ENCODE data around the gene PARD6B. TPM values are rescaled to one million over a fixed set of nuclear protein-coding genes. Genes with fewer than 3 reads are reported as not detected.

The PARD6B gene
- total RNA-seq, 2 donors from 2014 or later, result 8.3 to 14.4 TPM

DNA sequence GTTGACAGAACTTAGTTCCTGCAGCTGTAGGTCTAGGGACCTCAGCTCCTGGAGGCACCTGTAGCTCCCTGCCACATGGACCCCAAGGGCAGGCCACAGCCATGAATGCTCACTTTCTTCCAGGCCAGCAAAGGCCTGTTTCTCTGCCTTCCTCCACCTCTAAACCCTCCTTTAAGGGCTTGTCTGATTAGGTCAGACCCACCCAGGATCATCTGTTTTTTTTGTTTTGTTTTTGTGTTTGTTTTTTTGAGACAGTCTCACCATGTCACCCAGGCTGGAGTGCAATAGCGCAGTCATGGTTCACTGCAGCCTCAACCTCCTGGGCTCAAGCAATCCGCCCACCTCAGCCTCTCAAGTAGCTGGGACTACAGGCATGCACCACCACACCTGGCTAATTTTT is 52.0 kb downstream of the PARD6B start:
- Histone ChIP-seq H3K36me3 (no peaks in the 10 kb centered on the region), H3K4me1 (replicated peaks) (no peaks in the 10 kb centered on the region), H3K27me3 (replicated peaks; ENCODE audit: insufficient read depth) (no peaks in the 10 kb centered on the region), H3K9me3 (no peaks in the 10 kb centered on the region), H3K4me3 (no peak overlapping the region), H3K27ac (no peak overlapping the region)
- no peak for DNase-seq (ENCODE audit: low spot score)
- intact Hi-C loops (cut with DNase I), result no loop called here
- WGBS, result 91% methylated on average over 2 of the region's 2 CpGs
- TF ChIP-seq POLR2AphosphoS5 (IDR thresholded peaks at IDR 0.05) (no peak), CTCF (IDR thresholded peaks at IDR 0.05) (no peak), POLR2A (IDR thresholded peaks at IDR 0.05) (no peak)

DNA sequence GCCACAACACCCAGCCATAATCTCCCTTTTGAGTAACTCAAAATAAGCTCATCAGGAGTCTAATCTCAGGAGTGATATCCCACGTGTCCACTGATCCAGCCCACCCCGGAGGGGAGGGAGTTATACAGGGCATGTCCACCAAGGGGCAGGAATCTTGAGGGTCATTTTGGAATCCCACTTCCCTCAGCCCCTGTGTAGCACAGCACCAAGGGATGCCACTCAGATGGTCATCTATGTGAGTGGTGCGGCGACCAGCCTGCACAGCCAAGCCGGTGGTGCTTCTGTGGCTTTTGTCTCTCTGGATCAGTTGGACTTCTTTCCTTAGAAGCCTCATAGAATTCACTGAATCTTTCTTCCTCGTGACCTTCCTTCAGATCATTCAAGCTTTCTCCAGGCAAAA is 52.5 kb downstream of the PARD6B start:
- 93% methylated on average over 6 of the region's 6 CpGs for WGBS
- Histone ChIP-seq H3K9me3 (no peaks in the 10 kb centered on the region), H3K36me3 (no peaks in the 10 kb centered on the region), H3K27me3 (replicated peaks; ENCODE audit: insufficient read depth) (no peaks in the 10 kb centered on the region), H3K4me1 (replicated peaks) (no peaks in the 10 kb centered on the region), H3K27ac (no peak overlapping the region), H3K4me3 (no peak overlapping the region)
- intact Hi-C loops (cut with DNase I), result no loop called here
- no peak for DNase-seq (ENCODE audit: low spot score)
- TF ChIP-seq CTCF (IDR thresholded peaks at IDR 0.05) (no peak), POLR2A (IDR thresholded peaks at IDR 0.05) (no peak), POLR2AphosphoS5 (IDR thresholded peaks at IDR 0.05) (no peak)

- DNase-seq (ENCODE audit: low spot score), result no peak
- H3K27me3 ChIP-seq (replicated peaks; ENCODE audit: insufficient read depth), result no peaks in the 10 kb centered on the region
- H3K27ac ChIP-seq, result no peak overlapping the region
- no peaks in the 10 kb centered on the region for H3K4me1 ChIP-seq (replicated peaks)
- no peak overlapping the region for H3K4me3 ChIP-seq
- intact Hi-C loops (cut with DNase I), result no loop called here
- TF ChIP-seq CTCF (IDR thresholded peaks at IDR 0.05), result no peak
- TF ChIP-seq POLR2AphosphoS5 (IDR thresholded peaks at IDR 0.05), result no peak
- TF ChIP-seq POLR2A (IDR thresholded peaks at IDR 0.05), result no peak
- H3K9me3 ChIP-seq, result no peaks in the 10 kb centered on the region
- WGBS, result 79% methylated on average over 4 of the region's 4 CpGs
- no peaks in the 10 kb centered on the region for H3K36me3 ChIP-seq
Observed at GRCh38 chr20:50784464-50784863, 53.1 kb downstream of the PARD6B start.

DNA sequence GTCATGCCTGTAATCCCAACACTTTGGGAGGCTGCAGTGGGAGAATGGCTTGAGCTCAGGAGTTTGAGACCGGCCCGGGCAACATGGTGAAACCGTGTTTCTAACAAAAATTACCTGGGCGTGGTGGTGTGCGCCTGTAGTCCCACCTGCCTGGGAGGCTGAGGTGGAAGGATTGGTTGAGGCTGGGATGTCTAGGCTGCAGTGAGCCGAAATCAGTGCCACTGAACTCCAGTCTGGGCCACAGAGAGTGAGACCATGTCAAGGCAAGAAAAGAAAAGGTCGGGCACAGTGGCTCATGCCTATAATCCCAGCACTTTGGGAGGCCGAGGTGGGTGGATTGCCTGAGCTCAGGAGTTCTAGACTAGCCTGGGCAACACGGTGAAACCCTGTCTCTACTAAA is 55.3 kb downstream of the PARD6B start:
- no peak for DNase-seq (ENCODE audit: low spot score)
- Histone ChIP-seq H3K4me1 (replicated peaks) (peaks cover 6% of the 10 kb centered on the region), H3K27ac (no peak overlapping the region), H3K36me3 (no peaks in the 10 kb centered on the region), H3K4me3 (no peak overlapping the region), H3K27me3 (replicated peaks; ENCODE audit: insufficient read depth) (no peaks in the 10 kb centered on the region), H3K9me3 (no peaks in the 10 kb centered on the region)
- TF ChIP-seq POLR2A (IDR thresholded peaks at IDR 0.05) (no peak), CTCF (IDR thresholded peaks at IDR 0.05) (no peak), POLR2AphosphoS5 (IDR thresholded peaks at IDR 0.05) (no peak)
- intact Hi-C loops (cut with DNase I), result no loop called here
- WGBS, result 94% methylated on average over 9 of the region's 9 CpGs

DNA sequence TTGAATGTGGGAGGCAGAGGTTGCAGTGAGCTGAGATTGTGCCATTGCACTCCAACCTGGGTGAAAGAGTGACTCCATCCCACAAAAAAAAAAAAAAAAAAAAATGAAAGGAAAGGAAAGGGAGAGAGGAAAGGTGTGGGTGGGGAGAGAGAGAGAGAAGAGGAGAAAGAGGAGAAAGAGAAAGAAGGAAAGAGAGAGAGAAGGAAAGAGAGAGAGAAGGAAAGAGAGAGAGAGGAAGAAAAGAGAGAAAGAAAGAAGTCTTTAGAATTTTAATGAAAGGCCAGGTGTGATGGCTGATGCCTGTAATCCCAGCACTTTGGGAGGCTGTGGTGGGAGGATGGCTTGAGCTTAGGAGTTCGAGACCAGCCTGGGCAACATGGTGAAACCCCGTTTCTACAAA is 55.8 kb downstream of the PARD6B start:
- H3K4me3 ChIP-seq, result no peak overlapping the region
- TF ChIP-seq POLR2AphosphoS5 (IDR thresholded peaks at IDR 0.05) (no peak), POLR2A (IDR thresholded peaks at IDR 0.05) (no peak), CTCF (IDR thresholded peaks at IDR 0.05) (no peak)
- intact Hi-C loops (cut with DNase I), result no loop called here
- no peaks in the 10 kb centered on the region for H3K36me3 ChIP-seq
- no peak for DNase-seq (ENCODE audit: low spot score)
- H3K9me3 ChIP-seq, result no peaks in the 10 kb centered on the region
- peaks cover 6% of the 10 kb centered on the region for H3K4me1 ChIP-seq (replicated peaks)
- H3K27ac ChIP-seq, result no peak overlapping the region
- no peaks in the 10 kb centered on the region for H3K27me3 ChIP-seq (replicated peaks; ENCODE audit: insufficient read depth)
- 93% methylated on average over 2 of the region's 2 CpGs for WGBS

Measured in prostate gland (tissue), 2 donors.